GM12875 (cell line): Measurements from ENCODE around the gene ZNF460.

ENCODE experiments used
- H3K4me3 ChIP-seq: one replicate; pipeline ENCODE4 v1.5.1; 2011; ENCODE audit warnings: low read depth, low read length, control low read depth
- CTCF ChIP-seq: IDR thresholded peaks from 2 replicates; pipeline ENCODE4 v1.5.1; 2011; ENCODE audit warnings: low read depth, mild to moderate bottlenecking, control low read depth, inconsistent platforms, low read length, moderate library complexity, borderline replicate concordance; ENCODE audit not compliant: insufficient read depth

Gene ZNF460

GRCh38 chr19:57338877-57339276 is 58.6 kb downstream of the ZNF460 start:
- no peak for TF ChIP-seq CTCF
- no peak overlapping the region for H3K4me3 ChIP-seq

- H3K4me3 ChIP-seq, result no peak overlapping the region
- no peak for TF ChIP-seq CTCF
Observed at GRCh38 chr19:57342582-57342981, 62.3 kb downstream of the ZNF460 start.
